Measurements from ENCODE around the gene UPF1.
A peak's percentile ranks its signal among the peaks of the same experiment; 100 is the strongest.

UPF1 gene

GRCh38 chr19:18895038-18895823 lies 63.5 kb downstream of the UPF1 start:
- TF ChIP-seq CTCF (tag by site-specific recombination; IDR thresholded peaks at IDR 0.05) (peak; percentile 58), KLF9 (tag by site-specific recombination; IDR thresholded peaks at IDR 0.05; ENCODE audit: low read depth) (peak; percentile 60; the same call in 1 of the 2 replicates), OVOL3 (tag by site-specific recombination; IDR thresholded peaks at IDR 0.05) (no peak), MEIS1 (CRISPR knock-in tag; IDR thresholded peaks at IDR 0.05; ENCODE audit: borderline replicate concordance) (no peak), ZBTB20 (tag by site-specific recombination; IDR thresholded peaks at IDR 0.05) (peak; percentile 48; the same call in 1 of the 2 replicates), ZBTB8A (tag by site-specific recombination; IDR thresholded peaks at IDR 0.05) (0 out of 2 replicates have a peak, but pooled peaks have one; percentile 31), GLIS1 (tag by site-specific recombination; IDR thresholded peaks at IDR 0.05) (peak; percentile 15; the same call in 1 of the 2 replicates), ZNF335 (tag by site-specific recombination; conservative IDR thresholded peaks at IDR 0.05) (peak; percentile 65), KLF10 (tag by site-specific recombination; IDR thresholded peaks at IDR 0.05) (no peak), GLIS2 (tag by site-specific recombination; IDR thresholded peaks at IDR 0.05) (peak; percentile 39; the same call in 1 of the 2 replicates), EGR2 (tag by site-specific recombination; IDR thresholded peaks at IDR 0.05; ENCODE audit: low read depth) (peak; percentile 27; the same call in 1 of the 2 replicates), ZNF600 (tag by site-specific recombination; IDR thresholded peaks at IDR 0.05) (peak; percentile 30; the same call in 1 of the 2 replicates), KLF8 (tag by site-specific recombination; IDR thresholded peaks at IDR 0.05) (peak; percentile 25; the same call in 1 of the 2 replicates), ZNF549 (tag by site-specific recombination; IDR thresholded peaks at IDR 0.05) (peak; percentile 80; the same call in 1 of the 2 replicates), ZFHX2 (tag by site-specific recombination; conservative IDR thresholded peaks at IDR 0.05) (peak; percentile 65)
- TF ChIP-seq, protein P1, sequence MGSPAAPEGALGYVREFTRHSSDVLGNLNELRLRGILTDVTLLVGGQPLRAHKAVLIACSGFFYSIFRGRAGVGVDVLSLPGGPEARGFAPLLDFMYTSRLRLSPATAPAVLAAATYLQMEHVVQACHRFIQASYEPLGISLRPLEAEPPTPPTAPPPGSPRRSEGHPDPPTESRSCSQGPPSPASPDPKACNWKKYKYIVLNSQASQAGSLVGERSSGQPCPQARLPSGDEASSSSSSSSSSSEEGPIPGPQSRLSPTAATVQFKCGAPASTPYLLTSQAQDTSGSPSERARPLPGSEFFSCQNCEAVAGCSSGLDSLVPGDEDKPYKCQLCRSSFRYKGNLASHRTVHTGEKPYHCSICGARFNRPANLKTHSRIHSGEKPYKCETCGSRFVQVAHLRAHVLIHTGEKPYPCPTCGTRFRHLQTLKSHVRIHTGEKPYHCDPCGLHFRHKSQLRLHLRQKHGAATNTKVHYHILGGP (tag by site-specific recombination; IDR thresholded peaks at IDR 0.05) = no peak
- TF ChIP-seq, protein P2, sequence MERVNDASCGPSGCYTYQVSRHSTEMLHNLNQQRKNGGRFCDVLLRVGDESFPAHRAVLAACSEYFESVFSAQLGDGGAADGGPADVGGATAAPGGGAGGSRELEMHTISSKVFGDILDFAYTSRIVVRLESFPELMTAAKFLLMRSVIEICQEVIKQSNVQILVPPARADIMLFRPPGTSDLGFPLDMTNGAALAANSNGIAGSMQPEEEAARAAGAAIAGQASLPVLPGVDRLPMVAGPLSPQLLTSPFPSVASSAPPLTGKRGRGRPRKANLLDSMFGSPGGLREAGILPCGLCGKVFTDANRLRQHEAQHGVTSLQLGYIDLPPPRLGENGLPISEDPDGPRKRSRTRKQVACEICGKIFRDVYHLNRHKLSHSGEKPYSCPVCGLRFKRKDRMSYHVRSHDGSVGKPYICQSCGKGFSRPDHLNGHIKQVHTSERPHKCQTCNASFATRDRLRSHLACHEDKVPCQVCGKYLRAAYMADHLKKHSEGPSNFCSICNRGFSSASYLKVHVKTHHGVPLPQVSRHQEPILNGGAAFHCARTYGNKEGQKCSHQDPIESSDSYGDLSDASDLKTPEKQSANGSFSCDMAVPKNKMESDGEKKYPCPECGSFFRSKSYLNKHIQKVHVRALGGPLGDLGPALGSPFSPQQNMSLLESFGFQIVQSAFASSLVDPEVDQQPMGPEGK (tag by site-specific recombination; IDR thresholded peaks at IDR 0.05) = peak; percentile 76
- TF ChIP-seq, protein P3, sequence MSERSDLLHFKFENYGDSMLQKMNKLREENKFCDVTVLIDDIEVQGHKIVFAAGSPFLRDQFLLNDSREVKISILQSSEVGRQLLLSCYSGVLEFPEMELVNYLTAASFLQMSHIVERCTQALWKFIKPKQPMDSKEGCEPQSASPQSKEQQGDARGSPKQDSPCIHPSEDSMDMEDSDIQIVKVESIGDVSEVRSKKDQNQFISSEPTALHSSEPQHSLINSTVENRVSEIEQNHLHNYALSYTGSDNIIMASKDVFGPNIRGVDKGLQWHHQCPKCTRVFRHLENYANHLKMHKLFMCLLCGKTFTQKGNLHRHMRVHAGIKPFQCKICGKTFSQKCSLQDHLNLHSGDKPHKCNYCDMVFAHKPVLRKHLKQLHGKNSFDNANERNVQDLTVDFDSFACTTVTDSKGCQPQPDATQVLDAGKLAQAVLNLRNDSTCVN (tag by site-specific recombination; optimal IDR thresholded peaks at IDR 0.05) = peak; percentile 68
- TF ChIP-seq, protein P4, sequence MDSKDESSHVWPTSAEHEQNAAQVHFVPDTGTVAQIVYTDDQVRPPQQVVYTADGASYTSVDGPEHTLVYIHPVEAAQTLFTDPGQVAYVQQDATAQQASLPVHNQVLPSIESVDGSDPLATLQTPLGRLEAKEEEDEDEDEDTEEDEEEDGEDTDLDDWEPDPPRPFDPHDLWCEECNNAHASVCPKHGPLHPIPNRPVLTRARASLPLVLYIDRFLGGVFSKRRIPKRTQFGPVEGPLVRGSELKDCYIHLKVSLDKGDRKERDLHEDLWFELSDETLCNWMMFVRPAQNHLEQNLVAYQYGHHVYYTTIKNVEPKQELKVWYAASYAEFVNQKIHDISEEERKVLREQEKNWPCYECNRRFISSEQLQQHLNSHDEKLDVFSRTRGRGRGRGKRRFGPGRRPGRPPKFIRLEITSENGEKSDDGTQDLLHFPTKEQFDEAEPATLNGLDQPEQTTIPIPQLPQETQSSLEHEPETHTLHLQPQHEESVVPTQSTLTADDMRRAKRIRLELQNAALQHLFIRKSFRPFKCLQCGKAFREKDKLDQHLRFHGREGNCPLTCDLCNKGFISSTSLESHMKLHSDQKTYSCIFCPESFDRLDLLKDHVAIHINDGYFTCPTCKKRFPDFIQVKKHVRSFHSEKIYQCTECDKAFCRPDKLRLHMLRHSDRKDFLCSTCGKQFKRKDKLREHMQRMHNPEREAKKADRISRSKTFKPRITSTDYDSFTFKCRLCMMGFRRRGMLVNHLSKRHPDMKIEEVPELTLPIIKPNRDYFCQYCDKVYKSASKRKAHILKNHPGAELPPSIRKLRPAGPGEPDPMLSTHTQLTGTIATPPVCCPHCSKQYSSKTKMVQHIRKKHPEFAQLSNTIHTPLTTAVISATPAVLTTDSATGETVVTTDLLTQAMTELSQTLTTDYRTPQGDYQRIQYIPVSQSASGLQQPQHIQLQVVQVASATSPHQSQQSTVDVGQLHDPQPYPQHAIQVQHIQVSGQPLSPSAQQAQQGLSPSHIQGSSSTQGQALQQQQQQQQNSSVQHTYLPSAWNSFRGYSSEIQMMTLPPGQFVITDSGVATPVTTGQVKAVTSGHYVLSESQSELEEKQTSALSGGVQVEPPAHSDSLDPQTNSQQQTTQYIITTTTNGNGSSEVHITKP (tag by site-specific recombination; IDR thresholded peaks at IDR 0.05) = peak; percentile 40; the same call in 1 of the 2 replicates
- H3K4me1 ChIP-seq (ENCODE audit: control insufficient read depth, insufficient read depth, low read length) = no peaks in the 10 kb centered on the region; the same call in 1 of the 2 replicates
- CTCF ChIA-PET = interaction anchor here (0.6 to 2.3 kb wide), 8 partner anchors 9 to 250 kb away, joined by 3 to 13 read pairs (median 3); no protein-coding TSS in a partner anchor
- no peaks in the 10 kb centered on the region for H3K9me3 ChIP-seq (ENCODE audit: control insufficient read depth, insufficient read depth, low read depth, low read length)
- peak overlapping the region; percentile 50 for H3K4me3 ChIP-seq (ENCODE audit: low read depth, low read length)
- H3K36me3 ChIP-seq (ENCODE audit: control insufficient read depth in 2 of 2, insufficient read depth in 1 of 2, low read length in 2 of 2) = peaks cover 0 to 26% of the 10 kb centered on the region in 2 experiments; a peak in 2 of 3 replicates
- POLR2A ChIA-PET = interaction anchor here (0.6 to 1.5 kb wide), 2 partner anchors 24 to 92 kb away, joined by 5 to 6 read pairs; partner anchors contain the start of genes COPE and DDX49
- peak overlapping the region; percentile 69; the same call in 1 of the 2 replicates for H3K27ac ChIP-seq (ENCODE audit: extremely low read depth, low read depth, low read length)

All from HEK293 (cell line).